IMR-90 (cell line): ENCODE measurements around the gene TOMM40. TPM values are rescaled to one million over a fixed set of nuclear protein-coding genes. Genes with fewer than 3 reads are reported as not detected.

Experiments
- ATAC-seq: fragments of 200-7000 bp; cut with Tn5 transposase; 2 replicates; pipeline ENCODE4 v1.9.1; 2020; ENCODE audit warnings: low read depth, mild to moderate bottlenecking, moderate library complexity
- BruUV-seq: library from RNA; stranded (reverse); fragments of 400-500 nt; replicated peaks from 2 replicates; lab custom pipeline; 2021; lab: Mats Ljungman, UMichigan
- CTCF ChIA-PET: fragments of 300-600 bp; formaldehyde crosslinking; extraction: SDS; loops from one replicate; lab custom pipeline; 2021; ENCODE audit warnings: antibody characterized with exemption; lab: Yijun Ruan, JAX
- POLR2A ChIA-PET: fragments of 300-600 bp; sonication (Branson Sonifier 250); formaldehyde crosslinking; loops from one replicate; lab custom pipeline; 2022; ENCODE audit warnings: antibody characterized with exemption; ENCODE audit not compliant: unreplicated experiment; lab: Charles Lee
- DNase-seq: peaks from one replicate; pipeline ENCODE4 v3.0.0; 2013
- H2AFZ ChIP-seq: replicated peaks from 2 replicates; pipeline ENCODE3; 2013; ENCODE audit warnings: low read length, mild to moderate bottlenecking; ENCODE audit not compliant: poor library complexity
- H2AK5ac ChIP-seq: 2 replicates; pipeline ENCODE4 v1.6.1; 2013; ENCODE audit warnings: low read depth, low read length, inconsistent platforms
- H2AK9ac ChIP-seq: replicated peaks from 2 replicates; pipeline ENCODE3; 2013; ENCODE audit warnings: mild to moderate bottlenecking, low read depth, low read length, moderate library complexity; ENCODE audit not compliant: poor library complexity
- H2BK120ac ChIP-seq: 2 replicates; pipeline ENCODE4 v1.6.1; 2013; ENCODE audit warnings: low read depth, low read length, inconsistent platforms
- H2BK15ac ChIP-seq: 3 replicates; pipeline ENCODE4 v1.6.1; 2013; ENCODE audit warnings: low read depth, low read length, inconsistent platforms
- H2BK20ac ChIP-seq: 2 replicates; pipeline ENCODE4 v1.6.1; 2013; ENCODE audit warnings: low read depth, mild to moderate bottlenecking, inconsistent platforms, low read length, moderate library complexity
- H2BK5ac ChIP-seq: 2 replicates; pipeline ENCODE4 v1.6.1; 2013; ENCODE audit warnings: mild to moderate bottlenecking, low read depth, low read length, inconsistent platforms; ENCODE audit not compliant: poor library complexity, severe bottlenecking
- H3K14ac ChIP-seq: replicated peaks from 2 replicates; pipeline ENCODE4 v1.6.1; 2013; ENCODE audit warnings: low read depth, low read length, inconsistent platforms
- H3K18ac ChIP-seq: 2 replicates; pipeline ENCODE4 v1.6.1; 2013; ENCODE audit warnings: low read depth, low read length, control low read depth
- H3K23ac ChIP-seq: 2 replicates; pipeline ENCODE4 v1.6.1; 2013; ENCODE audit warnings: low read depth, low read length, inconsistent platforms
- H3K27ac ChIP-seq: 2 replicates; pipeline ENCODE4 v1.5.1; 2013; ENCODE audit warnings: mild to moderate bottlenecking, control low read depth, low read length; ENCODE audit not compliant: insufficient read depth
- H3K27me3 ChIP-seq: 2 replicates; pipeline ENCODE4 v1.6.1; 2013; ENCODE audit warnings: low read length; ENCODE audit not compliant: control insufficient read depth, insufficient read depth
- H3K36me3 ChIP-seq: 2 replicates; pipeline ENCODE4 v1.6.1; 2013; ENCODE audit warnings: low read length, mixed read lengths; ENCODE audit not compliant: control insufficient read depth, insufficient read depth
- H3K4ac ChIP-seq: 2 replicates; pipeline ENCODE4 v1.6.1; 2013; ENCODE audit warnings: low read depth, low read length, inconsistent platforms
- H3K4me1 ChIP-seq: 2 replicates; pipeline ENCODE4 v1.6.1; 2013; ENCODE audit warnings: low read length, mixed read lengths; ENCODE audit not compliant: control insufficient read depth, insufficient read depth
- H3K4me2 ChIP-seq: 2 replicates; pipeline ENCODE4 v1.6.1; 2013; ENCODE audit warnings: low read depth, mild to moderate bottlenecking, control low read depth, low read length, moderate library complexity
- H3K4me3 ChIP-seq: 2 replicates; pipeline ENCODE4 v1.5.1; 2013; ENCODE audit warnings: low read depth, mild to moderate bottlenecking, control low read depth, low read length, moderate library complexity; ENCODE audit not compliant: insufficient read depth
- H3K56ac ChIP-seq: 2 replicates; pipeline ENCODE4 v1.6.1; 2013; ENCODE audit warnings: low read length, inconsistent platforms; ENCODE audit not compliant: insufficient read depth; ENCODE audit errors: extremely low read depth
- H3K79me1 ChIP-seq, 2 experiments: 2 replicates each; pipeline ENCODE4 v1.6.1; 2013; ENCODE audit warnings: low read length in 2 of 2, inconsistent platforms in 1 of 2, low read depth in 1 of 2
- H3K9ac ChIP-seq: 2 replicates; pipeline ENCODE4 v1.6.1; 2013; ENCODE audit warnings: low read depth, low read length, control low read depth
- H3K9me1 ChIP-seq: 2 replicates; pipeline ENCODE4 v1.6.1; 2013; ENCODE audit warnings: low read length, inconsistent platforms; ENCODE audit not compliant: insufficient read depth
- H3K9me3 ChIP-seq: 2 replicates; pipeline ENCODE4 v1.6.1; 2013; ENCODE audit warnings: low read length; ENCODE audit not compliant: control insufficient read depth, insufficient read depth
- H4K20me1 ChIP-seq: 2 replicates; pipeline ENCODE4 v1.6.1; 2013; ENCODE audit warnings: low read length, inconsistent platforms; ENCODE audit not compliant: insufficient read depth
- H4K5ac ChIP-seq: 2 replicates; pipeline ENCODE4 v1.6.1; 2013; ENCODE audit warnings: mild to moderate bottlenecking, low read depth, low read length, control low read depth
- H4K8ac ChIP-seq, 2 experiments: 2 replicates each; pipeline ENCODE4 v1.6.1; 2013; ENCODE audit warnings: low read depth in 2 of 2, low read length in 2 of 2, control low read depth in 1 of 2, inconsistent platforms in 1 of 2
- H4K91ac ChIP-seq: 2 replicates; pipeline ENCODE4 v1.6.1; 2013; ENCODE audit warnings: low read depth, low read length, inconsistent platforms; ENCODE audit not compliant: insufficient read depth
- BHLHE40 ChIP-seq: fragments of 150-350 bp; IDR thresholded peaks from 2 replicates; pipeline ENCODE4 v1.6.1; 2016; ENCODE audit warnings: mild to moderate bottlenecking, low read depth, low read length
- CEBPB ChIP-seq: IDR thresholded peaks from 2 replicates; pipeline ENCODE4 v1.6.1; 2012; ENCODE audit warnings: low read depth, low read length, improper control_type of control experiment
- CHD1 ChIP-seq: IDR thresholded peaks from 2 replicates; pipeline ENCODE4 v1.6.1; 2012; ENCODE audit warnings: low read depth, low read length, improper control_type of control experiment
- MAZ ChIP-seq: IDR thresholded peaks from 2 replicates; pipeline ENCODE4 v1.6.1; 2012; ENCODE audit warnings: low read depth, mild to moderate bottlenecking, low read length, improper control_type of control experiment, moderate library complexity, borderline replicate concordance
- MXI1 ChIP-seq: IDR thresholded peaks from 2 replicates; pipeline ENCODE4 v1.6.1; 2012; ENCODE audit warnings: low read depth, mild to moderate bottlenecking, low read length, moderate library complexity, borderline replicate concordance
- POLR2A ChIP-seq: IDR thresholded peaks from 2 replicates; pipeline ENCODE4 v1.6.1; 2012; ENCODE audit warnings: mild to moderate bottlenecking, low read depth, low read length
- RAD21 ChIP-seq: IDR thresholded peaks from 2 replicates; pipeline ENCODE4 v1.6.1; 2012; ENCODE audit warnings: low read length, improper control_type of control experiment
- RCOR1 ChIP-seq: IDR thresholded peaks from 2 replicates; pipeline ENCODE4 v1.6.1; 2012; ENCODE audit warnings: mild to moderate bottlenecking, low read length, improper control_type of control experiment; ENCODE audit not compliant: insufficient replicate concordance
- RFX5 ChIP-seq: IDR thresholded peaks from 2 replicates; pipeline ENCODE4 v1.8.0; 2012; ENCODE audit warnings: low read depth, mild to moderate bottlenecking, low read length, moderate library complexity
- SMC3 ChIP-seq: fragments of 150-350 bp; IDR thresholded peaks from 2 replicates; pipeline ENCODE4 v1.6.1; 2016; ENCODE audit warnings: low read depth, mild to moderate bottlenecking, antibody characterized with exemption, low read length, moderate library complexity
- WGBS, 2 experiments: methylation state at CpG; one replicate each; pipeline versions ENCODE4 v1.1.5 to v1.1.7; 2013; ENCODE audit warnings: missing lambda C conversion rate in 2 of 2; ENCODE audit not compliant: insufficient read length in 1 of 2; ENCODE audit errors: extremely low coverage in 2 of 2; 5-methylcytosine and 5-hydroxymethylcytosine counted together
- dilution Hi-C: fragments of 300-500 bp; cut with HindIII; formaldehyde crosslinking; loops from one replicate; pipeline ENCODE4 v1.14.3; 2018; ENCODE audit warnings: low sequenced_read_pairs; ENCODE audit not compliant: unreplicated experiment
- in situ Hi-C: fragments of 300-500 bp; cut with MboI; formaldehyde crosslinking; loops from 3 replicates; pipeline ENCODE4 v1.14.3; 2019; ENCODE audit warnings: low sequenced_read_pairs, inconsistent platforms, mixed read lengths
- intact Hi-C: fragments of 100-400 bp; cut with micrococcal nuclease; formaldehyde crosslinking; loops from 2 replicates; pipeline ENCODE4 v1.10.0; 2022
- polyA plus RNA-seq, 3 experiments: library from polyadenylated mRNA; depleted of rRNA; stranded (reverse); fragments of >200 nt; gene quantifications; 2 replicates each; pipeline ENCODE4 v1.2.3, GENCODE V29; 2012; ENCODE audit warnings: low replicate concordance in 1 of 3
- total RNA-seq: library from RNA; depleted of rRNA; stranded (reverse); fragments of >200 nt; gene quantifications from 2 replicates; pipeline ENCODE4 v1.2.3, GENCODE V29; 2012
- TF ChIP-seq, protein P1 (sequence below): conservative IDR thresholded peaks from 2 replicates; pipeline ENCODE4 v1.5.1; 2012; ENCODE audit warnings: mild to moderate bottlenecking, low read depth, low read length, improper control_type of control experiment
- TF ChIP-seq, protein P2 (sequence below): fragments of 150-350 bp; IDR thresholded peaks from 2 replicates; pipeline ENCODE4 v1.6.1; 2017; ENCODE audit warnings: mild to moderate bottlenecking, antibody characterized with exemption, low read length, low read depth

Gene TOMM40
- total and polyA plus RNA-seq, 2 of the 4 experiments (the other 2 are of a cell fraction): 54.8 to 62.6 TPM

- peak within 1 kb of the TSS; percentile 52 for H2BK20ac ChIP-seq
- H3K9ac ChIP-seq: peak within 1 kb of the TSS; percentile 100
- intact Hi-C loops (loop anchor here (1.0 to 5.0 kb wide), 4 partner anchors 37 to 274 kb away; partner anchors contain the start of genes BCAM and TOMM40), dilution Hi-C loops (no loop called here), in situ Hi-C loops (no loop called here)
- H3K36me3 ChIP-seq: no peaks in the 10 kb centered on the region
- CTCF ChIA-PET: interaction anchor here (0.5 to 1.4 kb wide), 7 partner anchors 11 to 124 kb away, joined by 3 to 6 read pairs (median 3); no protein-coding TSS in a partner anchor
- DNase-seq (peak; percentile 98), ATAC-seq (peak; percentile 77)
- POLR2A ChIA-PET: no interaction called here
- H3K4me3 ChIP-seq: peak within 1 kb of the TSS; percentile 97
- H3K4me1 ChIP-seq: peaks cover 12% of the 10 kb centered on the region
- H3K4me2 ChIP-seq: peak within 1 kb of the TSS; percentile 99
- 0 out of 2 replicates have a peak, but pooled peaks cover 4% of the 10 kb centered on the region for H3K9me1 ChIP-seq
- peak within 1 kb of the TSS; percentile 95 for H3K4ac ChIP-seq
- peak within 1 kb of the TSS; percentile 97 for H3K23ac ChIP-seq
- H3K27ac ChIP-seq: peak within 1 kb of the TSS; percentile 97
- H3K14ac ChIP-seq: peak within 1 kb of the TSS; percentile 98
- H3K9me3 ChIP-seq: no peaks in the 10 kb centered on the region
- peak within 1 kb of the TSS; percentile 80 to 91; a peak in 3 of 4 replicates for H4K8ac ChIP-seq
- peak within 1 kb of the TSS; percentile 67 for H2AK9ac ChIP-seq
- peak within 1 kb of the TSS; percentile 96 for H2AK5ac ChIP-seq
- TF ChIP-seq MAZ (no peak; the same call in 1 of the 2 replicates), RAD21 (peak; percentile 56), RFX5 (no peak), POLR2A (peak; percentile 94), CHD1 (peak; percentile 36), RCOR1 (no peak), SMC3 (peak; percentile 43; the same call in 1 of the 2 replicates), BHLHE40 (peak; percentile 50; the same call in 1 of the 2 replicates), CEBPB (no peak), MXI1 (peak; percentile 70; the same call in 1 of the 2 replicates)
- TF ChIP-seq, protein P1, sequence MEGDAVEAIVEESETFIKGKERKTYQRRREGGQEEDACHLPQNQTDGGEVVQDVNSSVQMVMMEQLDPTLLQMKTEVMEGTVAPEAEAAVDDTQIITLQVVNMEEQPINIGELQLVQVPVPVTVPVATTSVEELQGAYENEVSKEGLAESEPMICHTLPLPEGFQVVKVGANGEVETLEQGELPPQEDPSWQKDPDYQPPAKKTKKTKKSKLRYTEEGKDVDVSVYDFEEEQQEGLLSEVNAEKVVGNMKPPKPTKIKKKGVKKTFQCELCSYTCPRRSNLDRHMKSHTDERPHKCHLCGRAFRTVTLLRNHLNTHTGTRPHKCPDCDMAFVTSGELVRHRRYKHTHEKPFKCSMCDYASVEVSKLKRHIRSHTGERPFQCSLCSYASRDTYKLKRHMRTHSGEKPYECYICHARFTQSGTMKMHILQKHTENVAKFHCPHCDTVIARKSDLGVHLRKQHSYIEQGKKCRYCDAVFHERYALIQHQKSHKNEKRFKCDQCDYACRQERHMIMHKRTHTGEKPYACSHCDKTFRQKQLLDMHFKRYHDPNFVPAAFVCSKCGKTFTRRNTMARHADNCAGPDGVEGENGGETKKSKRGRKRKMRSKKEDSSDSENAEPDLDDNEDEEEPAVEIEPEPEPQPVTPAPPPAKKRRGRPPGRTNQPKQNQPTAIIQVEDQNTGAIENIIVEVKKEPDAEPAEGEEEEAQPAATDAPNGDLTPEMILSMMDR: peak; percentile 79
- TF ChIP-seq, protein P2, sequence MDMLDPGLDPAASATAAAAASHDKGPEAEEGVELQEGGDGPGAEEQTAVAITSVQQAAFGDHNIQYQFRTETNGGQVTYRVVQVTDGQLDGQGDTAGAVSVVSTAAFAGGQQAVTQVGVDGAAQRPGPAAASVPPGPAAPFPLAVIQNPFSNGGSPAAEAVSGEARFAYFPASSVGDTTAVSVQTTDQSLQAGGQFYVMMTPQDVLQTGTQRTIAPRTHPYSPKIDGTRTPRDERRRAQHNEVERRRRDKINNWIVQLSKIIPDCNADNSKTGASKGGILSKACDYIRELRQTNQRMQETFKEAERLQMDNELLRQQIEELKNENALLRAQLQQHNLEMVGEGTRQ: peak; percentile 68
- H2BK120ac ChIP-seq: peak within 1 kb of the TSS; percentile 81
- peaks cover 0 to 42% of the 10 kb centered on the region in 2 experiments; a peak in 2 of 4 replicates for H3K79me1 ChIP-seq
- H3K27me3 ChIP-seq: no peaks in the 10 kb centered on the region
- WGBS, 2 experiments: 1% methylated on average over 28 of the region's 67 CpGs; no CpG with 5 or more reads in 1 of the 2 experiments
- H3K18ac ChIP-seq: peak within 1 kb of the TSS; percentile 88
- H4K5ac ChIP-seq: peak within 1 kb of the TSS; percentile 72
- peak within 1 kb of the TSS; percentile 93 for H3K56ac ChIP-seq
- H4K20me1 ChIP-seq: peaks cover 36% of the 10 kb centered on the region
- peak within 1 kb of the TSS; percentile 97 for H2AFZ ChIP-seq
- peak within 1 kb of the TSS; percentile 90 for H2BK5ac ChIP-seq
- H4K91ac ChIP-seq: peak within 1 kb of the TSS; percentile 86
- no TSS peak for BruUV-seq
- H2BK15ac ChIP-seq: peak within 1 kb of the TSS; percentile 64; the same call in 1 of the 3 replicates
These were observed 45.2 kb upstream of the TOMM40 start, which contains the start of gene NECTIN2 for GRCh38 chr19:44845612-44846454. TSS of gene NECTIN2 (plus strand) at chr19:44846297. CDS start at chr19:44846526, 229 bp downstream.
